Gastroesophageal sphincter (tissue), 3 donors: ENCODE results near the gene CBX6.

Experiments used
- CTCF ChIP-seq, 4 experiments: fragments of 200-600 bp in 2 of 4; fragments of 450-650 bp in 2 of 4; sonication (generic) in 1 of 4; IDR thresholded peaks; one replicate each; pipeline ENCODE4 v1.5.1; 2017 to 2019; ENCODE audit warnings: antibody characterized with exemption in 4 of 4, mild to moderate bottlenecking in 2 of 4, moderate library complexity in 2 of 4
- EP300 ChIP-seq: sonication (generic); formaldehyde crosslinking; IDR thresholded peaks from one replicate; pipeline ENCODE4 v1.6.1; 2017; ENCODE audit warnings: antibody characterized with exemption, mild to moderate bottlenecking
- POLR2A ChIP-seq, 2 donors: fragments of 450-650 bp; IDR thresholded peaks; one replicate each; pipeline ENCODE4 v1.6.1; 2017; ENCODE audit warnings: antibody characterized with exemption in 2 of 2, mild to moderate bottlenecking in 2 of 2, moderate library complexity in 1 of 2
- POLR2AphosphoS5 ChIP-seq: sonication (generic); formaldehyde crosslinking; IDR thresholded peaks from one replicate; pipeline ENCODE4 v1.6.1; 2017; ENCODE audit warnings: antibody characterized with exemption

- no peak for TF ChIP-seq POLR2A (IDR thresholded peaks at IDR 0.05)
- TF ChIP-seq CTCF (IDR thresholded peaks at IDR 0.05): peak in 1 of 4 experiments; percentile 18
- no peak for TF ChIP-seq EP300
- no peak for TF ChIP-seq POLR2AphosphoS5
Observed at GRCh38 chr22:38861170-38861876, 10.7 kb downstream of the CBX6 start.
